ENCODE data around the gene SEC31A. TPM values are rescaled to one million over a fixed set of nuclear protein-coding genes. Genes with fewer than 3 reads are reported as not detected.
"Not testable (repeated sequence)": the region's sequence is repeated elsewhere in the genome, so short reads cannot be mapped to it uniquely, and the experiment has no call there.

The SEC31A gene
- total RNA-seq, 2 donors from 2014 or later: 191 to 196 TPM

GRCh38 chr4:82861529-82861928 lies 29.4 kb downstream of the SEC31A start:
- Histone ChIP-seq H3K27ac (no peak overlapping the region), H3K4me3 (no peak overlapping the region), H3K4me1 (replicated peaks) (no peaks in the 10 kb centered on the region), H3K36me3 (no peaks in the 10 kb centered on the region), H3K9me3 (no peaks in the 10 kb centered on the region), H3K27me3 (replicated peaks; ENCODE audit: insufficient read depth) (no peaks in the 10 kb centered on the region)
- intact Hi-C loops (cut with DNase I): no loop called here
- TF ChIP-seq POLR2AphosphoS5 (IDR thresholded peaks at IDR 0.05) (no peak), POLR2A (IDR thresholded peaks at IDR 0.05) (no peak)
- no peak for DNase-seq (ENCODE audit: low spot score)

DNA sequence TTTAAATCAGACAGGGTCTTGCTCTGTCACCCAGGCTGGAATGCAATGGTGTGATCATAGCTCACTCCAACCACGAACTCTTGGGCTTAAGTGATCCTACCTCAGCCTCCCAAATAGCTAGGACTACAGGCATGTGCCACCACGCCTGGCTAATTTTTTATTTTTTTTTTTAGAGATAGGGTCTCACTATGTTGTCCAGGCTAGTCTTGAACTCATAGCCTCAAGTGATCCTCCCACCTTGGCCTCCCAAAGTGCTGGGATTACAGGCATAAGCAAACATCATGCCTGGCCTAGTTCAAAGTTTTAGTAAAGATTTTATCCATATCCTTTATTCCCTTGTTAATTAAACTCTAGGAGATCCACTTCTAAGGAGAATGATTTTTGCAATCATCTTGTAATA lies 30.5 kb downstream of the SEC31A start:
- DNase-seq (ENCODE audit: low spot score); intact Hi-C loops (cut with DNase I): not testable (repeated sequence)

GRCh38 chr4:82852751-82853285 lies 38.1 kb downstream of the SEC31A start:
- no peak for TF ChIP-seq POLR2AphosphoS5 (IDR thresholded peaks at IDR 0.05)
- no peak for DNase-seq (ENCODE audit: low spot score)
- no peak overlapping the region for H3K4me3 ChIP-seq
- peaks cover 0 to 5% of the 10 kb centered on the region in 2 donors for H3K36me3 ChIP-seq
- intact Hi-C loops (cut with DNase I): no loop called here
- H3K27ac ChIP-seq: no peak overlapping the region
- no peaks in the 10 kb centered on the region for H3K4me1 ChIP-seq (replicated peaks)
- no peaks in the 10 kb centered on the region for H3K27me3 ChIP-seq (replicated peaks; ENCODE audit: insufficient read depth)
- H3K9me3 ChIP-seq: no peaks in the 10 kb centered on the region
- WGBS: 65% methylated on average over 5 of the region's 5 CpGs

More for the DNA sequence above, 30.5 kb downstream of the SEC31A start:
- not testable (repeated sequence) for H3K9me3 ChIP-seq; H3K4me1 ChIP-seq (replicated peaks); H3K27ac ChIP-seq; H3K4me3 ChIP-seq; H3K27me3 ChIP-seq (replicated peaks; ENCODE audit: insufficient read depth); H3K36me3 ChIP-seq
- WGBS: 98% methylated on average over 2 of the region's 2 CpGs

- intact Hi-C loops (cut with DNase I): no loop called here
- H3K4me3 ChIP-seq: no peak overlapping the region
- no peaks in the 10 kb centered on the region for H3K4me1 ChIP-seq (replicated peaks)
- no peak for DNase-seq (ENCODE audit: low spot score)
- H3K27ac ChIP-seq: no peak overlapping the region
- H3K27me3 ChIP-seq (replicated peaks; ENCODE audit: insufficient read depth): no peaks in the 10 kb centered on the region
- 74% methylated on average over 1 of the region's 1 CpG for WGBS
- no peaks in the 10 kb centered on the region for H3K9me3 ChIP-seq
- peaks cover 0 to 5% of the 10 kb centered on the region in 2 donors for H3K36me3 ChIP-seq
- TF ChIP-seq, protein P1, sequence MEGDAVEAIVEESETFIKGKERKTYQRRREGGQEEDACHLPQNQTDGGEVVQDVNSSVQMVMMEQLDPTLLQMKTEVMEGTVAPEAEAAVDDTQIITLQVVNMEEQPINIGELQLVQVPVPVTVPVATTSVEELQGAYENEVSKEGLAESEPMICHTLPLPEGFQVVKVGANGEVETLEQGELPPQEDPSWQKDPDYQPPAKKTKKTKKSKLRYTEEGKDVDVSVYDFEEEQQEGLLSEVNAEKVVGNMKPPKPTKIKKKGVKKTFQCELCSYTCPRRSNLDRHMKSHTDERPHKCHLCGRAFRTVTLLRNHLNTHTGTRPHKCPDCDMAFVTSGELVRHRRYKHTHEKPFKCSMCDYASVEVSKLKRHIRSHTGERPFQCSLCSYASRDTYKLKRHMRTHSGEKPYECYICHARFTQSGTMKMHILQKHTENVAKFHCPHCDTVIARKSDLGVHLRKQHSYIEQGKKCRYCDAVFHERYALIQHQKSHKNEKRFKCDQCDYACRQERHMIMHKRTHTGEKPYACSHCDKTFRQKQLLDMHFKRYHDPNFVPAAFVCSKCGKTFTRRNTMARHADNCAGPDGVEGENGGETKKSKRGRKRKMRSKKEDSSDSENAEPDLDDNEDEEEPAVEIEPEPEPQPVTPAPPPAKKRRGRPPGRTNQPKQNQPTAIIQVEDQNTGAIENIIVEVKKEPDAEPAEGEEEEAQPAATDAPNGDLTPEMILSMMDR (IDR thresholded peaks at IDR 0.05): peak in 3 of 4 experiments; percentile 10 to 48 (median 25)
- TF ChIP-seq POLR2A (IDR thresholded peaks at IDR 0.05): no peak
Measured at GRCh38 chr4:82851885-82852750, 38.8 kb downstream of the SEC31A start.

DNA sequence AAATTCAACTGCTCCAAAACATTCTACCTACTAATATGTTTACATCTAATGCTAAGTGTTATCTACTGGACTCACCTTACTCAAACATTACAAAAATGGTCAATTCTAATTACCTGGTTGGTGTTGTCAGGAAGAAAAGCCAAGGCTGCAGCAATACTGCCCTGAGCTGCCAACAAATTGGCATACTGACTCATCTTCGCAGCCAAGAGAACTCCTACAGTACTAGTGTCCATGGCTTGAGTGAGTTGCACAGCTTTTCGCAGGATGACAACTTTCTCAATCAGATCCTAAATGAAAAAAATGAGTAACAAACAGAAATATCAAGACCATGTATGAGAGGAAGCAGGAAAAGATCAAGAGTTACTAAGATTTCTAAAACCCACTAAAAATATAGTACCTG lies 39.6 kb downstream of the SEC31A start:
- intact Hi-C loops (cut with DNase I): no loop called here
- TF ChIP-seq POLR2AphosphoS5 (IDR thresholded peaks at IDR 0.05) (no peak), POLR2A (IDR thresholded peaks at IDR 0.05) (no peak)
- TF ChIP-seq, protein P1 (IDR thresholded peaks at IDR 0.05): no peak
- H3K27me3 ChIP-seq (replicated peaks; ENCODE audit: insufficient read depth): no peaks in the 10 kb centered on the region
- no peaks in the 10 kb centered on the region for H3K4me1 ChIP-seq (replicated peaks)
- no peaks in the 10 kb centered on the region for H3K9me3 ChIP-seq
- peaks cover 0 to 5% of the 10 kb centered on the region in 2 donors for H3K36me3 ChIP-seq
- no peak overlapping the region for H3K27ac ChIP-seq
- H3K4me3 ChIP-seq: no peak overlapping the region
- DNase-seq (ENCODE audit: low spot score): no peak
- 97% methylated on average over 2 of the region's 2 CpGs for WGBS

- Histone ChIP-seq H3K4me3 (no peak overlapping the region), H3K9me3 (no peaks in the 10 kb centered on the region), H3K36me3 (peaks cover 0 to 5% of the 10 kb centered on the region in 2 donors), H3K27ac (no peak overlapping the region), H3K27me3 (replicated peaks; ENCODE audit: insufficient read depth) (no peaks in the 10 kb centered on the region), H3K4me1 (replicated peaks) (no peaks in the 10 kb centered on the region)
- intact Hi-C loops (cut with DNase I): no loop called here
- no peak for TF ChIP-seq POLR2AphosphoS5 (IDR thresholded peaks at IDR 0.05)
- TF ChIP-seq, protein P1 (IDR thresholded peaks at IDR 0.05): no peak
- no peak for TF ChIP-seq POLR2A (IDR thresholded peaks at IDR 0.05)
- no peak for DNase-seq (ENCODE audit: low spot score)
Measured at GRCh38 chr4:82850684-82851083, 40.3 kb downstream of the SEC31A start.

Measured in prostate gland (tissue), 2 donors.